A549 treated with AZD9567 at 1 μM for 4 hours (cell line): ENCODE measurements around the gene ZNF212. TPM values are rescaled to one million over a fixed set of nuclear protein-coding genes. Genes with fewer than 3 reads are reported as not detected.

Experiments used
- total RNA-seq: library from RNA; stranded (reverse); fragments of 200-300 nt; extraction: Qiagen RNA extraction; gene quantifications from 5 replicates; pipeline ENCODE4 v1.2.3, GENCODE V29; 2022; ENCODE audit not compliant: insufficient read depth

Gene ZNF212
- total RNA-seq = 10.1 to 11.8 TPM (median 11.3 TPM) in 5 replicates

GRCh38 chr7:149239345-149240143 lies at the start of gene ZNF212:
Gene ZNF212, plus strand, starts transcription at chr7:149239651. Its CDS starts 128 bp downstream, at chr7:149239779.

GRCh38 chr7:149195180-149196150 lies 44.0 kb upstream of the ZNF212 start, which contains the start of gene ZNF282:
Gene ZNF282, plus strand, starts transcription at chr7:149195546. Its CDS starts 44 bp downstream, at chr7:149195590.

GRCh38 chr7:149261829-149262617 lies 22.6 kb downstream of the ZNF212 start, which contains the start of gene ZNF783:
Gene ZNF783, plus strand, starts transcription at chr7:149262196. Its CDS starts 138 bp downstream, at chr7:149262334.

Other genes with a start within 250 kb of the ZNF212 start
- gene PDIA4, start 211.1 kb upstream of the ZNF212 start, total RNA-seq = 162 to 178 TPM (median 175 TPM) in 5 replicates
- gene ZNF786, start 148.9 kb upstream of the ZNF212 start, total RNA-seq = 6.8 to 7.7 TPM (median 7.1 TPM) in 5 replicates
- 1.7 to 9.6 TPM (median 1.9 TPM) in 5 replicates for gene ZNF425, start 113.3 kb upstream of the ZNF212 start, total RNA-seq
- 8.8 to 12.1 TPM (median 10.0 TPM) in 5 replicates for gene ZNF398, start 92.2 kb upstream of the ZNF212 start, total RNA-seq
- gene ZNF282, start 44.1 kb upstream of the ZNF212 start, total RNA-seq = 20.6 to 25.8 TPM (median 24.4 TPM) in 5 replicates
- gene ZNF783, start 22.5 kb downstream of the ZNF212 start, total RNA-seq = 3.6 to 6.5 TPM (median 6.0 TPM) in 5 replicates
- 17.4 to 21.4 TPM (median 20.1 TPM) in 5 replicates for gene ZNF777, start 221.4 kb downstream of the ZNF212 start, total RNA-seq